ENCODE data around the gene EHMT2. TPM values are rescaled to one million over a fixed set of nuclear protein-coding genes. Genes with fewer than 3 reads are reported as not detected.

EHMT2 gene
- total RNA-seq, 1 donor from 2014 or later, result 202 TPM

- Mint-ChIP-seq H3K4me3 (peak within 1 kb of the TSS; percentile 97), H3K27ac (ENCODE audit: unreplicated experiment) (peak within 1 kb of the TSS; percentile 98), H3K9me3 (no peaks in the 10 kb centered on the region), H3K36me3 (ENCODE audit: low read depth) (peaks cover 8% of the 10 kb centered on the region), H3K27me3 (ENCODE audit: low read depth) (no peaks in the 10 kb centered on the region), H3K4me1 (peaks cover 31% of the 10 kb centered on the region)
- DNase-seq (ENCODE audit: low read depth, low spot score), result peak; percentile 95
- TF ChIP-seq CTCF (conservative IDR thresholded peaks at IDR 0.05), result no peak
These were observed 34.9 kb downstream of the EHMT2 start, which contains the start of gene NEU1 for GRCh38 chr6:31862344-31863235. Gene NEU1, minus strand, starts transcription at chr6:31862821. Its CDS starts 45 bp downstream, at chr6:31862776.

GRCh38 chr6:31861919-31862343 is 35.6 kb downstream of the EHMT2 start:
- Mint-ChIP-seq H3K4me1 (peaks cover 31% of the 10 kb centered on the region), H3K27ac (ENCODE audit: unreplicated experiment) (peak overlapping the region; percentile 50), H3K36me3 (ENCODE audit: low read depth) (peaks cover 10% of the 10 kb centered on the region), H3K27me3 (ENCODE audit: low read depth) (no peaks in the 10 kb centered on the region), H3K9me3 (no peaks in the 10 kb centered on the region), H3K4me3 (peak overlapping the region; percentile 97)
- no peak for TF ChIP-seq CTCF (conservative IDR thresholded peaks at IDR 0.05)
- no peak for DNase-seq (ENCODE audit: low read depth, low spot score)

- no peak for TF ChIP-seq CTCF (conservative IDR thresholded peaks at IDR 0.05)
- no peaks in the 10 kb centered on the region for H3K9me3 Mint-ChIP-seq
These were observed 36.3 kb downstream of the EHMT2 start for GRCh38 chr6:31861150-31861549.

GRCh38 chr6:31860349-31860748 is 37.1 kb downstream of the EHMT2 start:
- H3K4me1 Mint-ChIP-seq, result peaks cover 30% of the 10 kb centered on the region
- H3K27ac Mint-ChIP-seq (ENCODE audit: unreplicated experiment), result no peak overlapping the region
- H3K4me3 Mint-ChIP-seq, result peak overlapping the region; percentile 75
- no peak for TF ChIP-seq CTCF (conservative IDR thresholded peaks at IDR 0.05)
- H3K27me3 Mint-ChIP-seq (ENCODE audit: low read depth), result no peaks in the 10 kb centered on the region
- no peaks in the 10 kb centered on the region for H3K9me3 Mint-ChIP-seq
- DNase-seq (ENCODE audit: low read depth, low spot score), result no peak
- peaks cover 12% of the 10 kb centered on the region for H3K36me3 Mint-ChIP-seq (ENCODE audit: low read depth)

More at GRCh38 chr6:31861150-31861549, 36.3 kb downstream of the EHMT2 start:
- Mint-ChIP-seq H3K27me3 (ENCODE audit: low read depth) (no peaks in the 10 kb centered on the region), H3K4me3 (peak overlapping the region; percentile 97), H3K27ac (ENCODE audit: unreplicated experiment) (no peak overlapping the region), H3K36me3 (ENCODE audit: low read depth) (peaks cover 10% of the 10 kb centered on the region), H3K4me1 (peaks cover 31% of the 10 kb centered on the region)
- no peak for DNase-seq (ENCODE audit: low read depth, low spot score)

GRCh38 chr6:31859923-31860322 is 37.6 kb downstream of the EHMT2 start:
- TF ChIP-seq CTCF (conservative IDR thresholded peaks at IDR 0.05), result no peak
- H3K36me3 Mint-ChIP-seq (ENCODE audit: low read depth), result peaks cover 14% of the 10 kb centered on the region

More at GRCh38 chr6:31859923-31860322, 37.6 kb downstream of the EHMT2 start:
- peak overlapping the region; percentile 75 for H3K4me3 Mint-ChIP-seq
- H3K27ac Mint-ChIP-seq (ENCODE audit: unreplicated experiment), result no peak overlapping the region
- no peak for DNase-seq (ENCODE audit: low read depth, low spot score)
- no peaks in the 10 kb centered on the region for H3K27me3 Mint-ChIP-seq (ENCODE audit: low read depth)
- peaks cover 26% of the 10 kb centered on the region for H3K4me1 Mint-ChIP-seq
- H3K9me3 Mint-ChIP-seq, result no peaks in the 10 kb centered on the region

Measured in neural crest cell (in vitro differentiated cells).